B cell (primary cell): ENCODE measurements around the gene ANKRD49. TPM values are rescaled to one million over a fixed set of nuclear protein-coding genes. Genes with fewer than 3 reads are reported as not detected.

Experiments
- ATAC-seq: fragments of 200-7000 bp; cut with Tn5 transposase; one replicate; pipeline ENCODE4 v1.10.0; 2021; ENCODE audit warnings: low read depth, mild to moderate bottlenecking, moderate number of reproducible peaks, moderate library complexity
- CTCF ChIA-PET: fragments of 350-600 bp; sonication (Branson Sonifier 250); formaldehyde crosslinking; loops from one replicate; lab custom pipeline; 2021; ENCODE audit warnings: antibody characterized with exemption, inconsistent platforms; lab: Charles Lee
- POLR2A ChIA-PET: fragments of 350-600 bp; sonication (Branson Sonifier 250); formaldehyde crosslinking; loops from one replicate; lab custom pipeline; 2021; ENCODE audit warnings: antibody characterized with exemption; lab: Charles Lee
- DNase-seq: peaks from one replicate; pipeline ENCODE4 v3.0.0; 2013
- H2AFZ ChIP-seq: 2 replicates; pipeline ENCODE4 v1.6.1; 2012; ENCODE audit warnings: mild to moderate bottlenecking, low read depth, low read length; ENCODE audit not compliant: insufficient read depth, poor library complexity, severe bottlenecking
- H3K27ac ChIP-seq, 2 donors: 1 replicate in 1 of 2; 2 replicates in 1 of 2; pipeline ENCODE4 v1.5.1; 2012 to 2013; ENCODE audit warnings: low read length in 2 of 2, mild to moderate bottlenecking in 2 of 2, moderate library complexity in 1 of 2
- H3K27me3 ChIP-seq, 4 experiments: fragments of 200-600 bp in 1 of 4; sonication (generic) in 1 of 4; replicated peaks in 1 of 4; 1 replicate in 2 of 4; 2 replicates in 2 of 4; pipeline versions ENCODE4 v1.6.1 to v1.7.0; 2013 to 2016; ENCODE audit warnings: low read length in 3 of 4, mild to moderate bottlenecking in 2 of 4, mixed read lengths in 1 of 4, moderate library complexity in 1 of 4; ENCODE audit not compliant: insufficient read depth in 4 of 4, control insufficient read depth in 3 of 4; ENCODE audit errors: control extremely low read depth in 1 of 4
- H3K36me3 ChIP-seq, 2 experiments: replicated peaks in 1 of 2; 1 replicate in 1 of 2; 2 replicates in 1 of 2; pipeline versions ENCODE4 v1.6.1 to v1.7.1; 2013; ENCODE audit warnings: low read length in 1 of 2; ENCODE audit not compliant: insufficient read depth in 2 of 2, control insufficient read depth in 1 of 2; ENCODE audit errors: control extremely low read depth in 1 of 2, extremely low read depth in 1 of 2
- H3K4me1 ChIP-seq, 2 donors: fragments of 200-600 bp in 1 of 2; sonication (generic) in 1 of 2; 1 replicate in 1 of 2; 2 replicates in 1 of 2; pipeline versions ENCODE4 v1.5.1 to v1.6.1; 2013 to 2017; ENCODE audit warnings: low read length in 2 of 2; ENCODE audit not compliant: control insufficient read depth in 2 of 2, insufficient read depth in 2 of 2
- H3K4me2 ChIP-seq: replicated peaks from 2 replicates; pipeline ENCODE3; 2012; ENCODE audit warnings: mild to moderate bottlenecking, low read depth, low read length; ENCODE audit not compliant: poor library complexity, severe bottlenecking
- H3K4me3 ChIP-seq, 5 experiments: fragments of 200-600 bp in 1 of 5; sonication (generic) in 1 of 5; 1 replicate in 3 of 5; 2 replicates in 2 of 5; pipeline versions ENCODE4 v1.5.1 to v1.7.0; 2011 to 2016; ENCODE audit warnings: low read length in 4 of 5, mild to moderate bottlenecking in 4 of 5, low read depth in 2 of 5, control low read depth in 1 of 5, moderate library complexity in 1 of 5; ENCODE audit not compliant: insufficient read depth in 1 of 5; ENCODE audit errors: control extremely low read depth in 1 of 5, extremely low read depth in 1 of 5
- H3K79me2 ChIP-seq: fragments of 200-600 bp; sonication (generic); one replicate; pipeline ENCODE4 v1.6.0; 2016; ENCODE audit warnings: low read length; ENCODE audit not compliant: control insufficient read depth, insufficient read depth
- H3K9ac ChIP-seq: fragments of 200-600 bp; sonication (generic); 2 replicates; pipeline ENCODE4 v1.6.1; 2017; ENCODE audit warnings: mild to moderate bottlenecking, low read length, moderate library complexity
- H3K9me3 ChIP-seq, 3 donors: one replicate each; pipeline versions ENCODE4 v1.6.1 to v1.7.1; 2013; ENCODE audit warnings: low read length in 2 of 3; ENCODE audit not compliant: control insufficient read depth in 2 of 3, insufficient read depth in 1 of 3; ENCODE audit errors: control extremely low read depth in 1 of 3
- H4K20me1 ChIP-seq: 2 replicates; pipeline ENCODE4 v1.6.0; 2012; ENCODE audit warnings: mild to moderate bottlenecking, low read length; ENCODE audit not compliant: insufficient read depth, control insufficient read depth, poor library complexity, severe bottlenecking
- H3K27ac Mint-ChIP-seq: one replicate; pipeline ENCODE4 v1.8.0; 2021; ENCODE audit warnings: mixed read lengths
- H3K27me3 Mint-ChIP-seq: one replicate; pipeline ENCODE4 v1.8.0; 2021; ENCODE audit warnings: mixed read lengths
- H3K4me1 Mint-ChIP-seq: one replicate; pipeline ENCODE4 v1.8.0; 2021; ENCODE audit warnings: mixed read lengths
- H3K4me3 Mint-ChIP-seq: one replicate; pipeline ENCODE4 v1.8.0; 2021; ENCODE audit warnings: mixed read lengths
- H3K9me3 Mint-ChIP-seq: one replicate; pipeline ENCODE4 v1.8.0; 2022; ENCODE audit warnings: mixed read lengths; ENCODE audit not compliant: insufficient read depth
- EZH2 ChIP-seq: IDR thresholded peaks from 2 replicates; pipeline ENCODE4 v1.6.1; 2012; ENCODE audit warnings: borderline replicate concordance, low read depth, mild to moderate bottlenecking, moderate library complexity, low read length; ENCODE audit not compliant: insufficient read depth, poor library complexity, severe bottlenecking
- WGBS: methylation state at CpG from one replicate; pipeline ENCODE4 v1.1.5; 2013; ENCODE audit warnings: missing lambda C conversion rate; ENCODE audit not compliant: insufficient coverage; 5-methylcytosine and 5-hydroxymethylcytosine counted together
- intact Hi-C: fragments of 100-400 bp; cut with micrococcal nuclease; formaldehyde crosslinking; loops from one replicate; pipeline ENCODE4 v1.10.0; 2022
- polyA minus RNA-seq: library from RNA; depleted of rRNA, polyadenylated mRNA; stranded (reverse); fragments of >200 nt; gene quantifications from 2 replicates; pipeline ENCODE4 v1.2.3, GENCODE V29; 2012
- polyA plus RNA-seq: library from polyadenylated mRNA; depleted of rRNA; stranded (reverse); fragments of >200 nt; gene quantifications from 2 replicates; pipeline ENCODE4 v1.2.3, GENCODE V29; 2012
- total RNA-seq, 2 donors: library from RNA; stranded (reverse); fragments of 120-200 nt in 1 of 2; gene quantifications; 1 replicate in 1 of 2; 2 replicates in 1 of 2; pipeline versions ENCODE4 v1.2.3 to v1.2.4, GENCODE V29; 2013 to 2022
- TF ChIP-seq, protein P1 (sequence below): fragments of 200-600 bp; IDR thresholded peaks from one replicate; pipeline ENCODE4 v1.8.0; 2022; ENCODE audit warnings: antibody characterized with exemption, mild to moderate bottlenecking

Gene ANKRD49
- total RNA-seq = 51.4 and 52.0 TPM in 2 replicates
- 116 TPM for total RNA-seq (2013)
- polyA plus RNA-seq = 21.3 and 31.5 TPM in 2 replicates
- 19.0 and 23.0 TPM in 2 replicates for polyA minus RNA-seq

DNA sequence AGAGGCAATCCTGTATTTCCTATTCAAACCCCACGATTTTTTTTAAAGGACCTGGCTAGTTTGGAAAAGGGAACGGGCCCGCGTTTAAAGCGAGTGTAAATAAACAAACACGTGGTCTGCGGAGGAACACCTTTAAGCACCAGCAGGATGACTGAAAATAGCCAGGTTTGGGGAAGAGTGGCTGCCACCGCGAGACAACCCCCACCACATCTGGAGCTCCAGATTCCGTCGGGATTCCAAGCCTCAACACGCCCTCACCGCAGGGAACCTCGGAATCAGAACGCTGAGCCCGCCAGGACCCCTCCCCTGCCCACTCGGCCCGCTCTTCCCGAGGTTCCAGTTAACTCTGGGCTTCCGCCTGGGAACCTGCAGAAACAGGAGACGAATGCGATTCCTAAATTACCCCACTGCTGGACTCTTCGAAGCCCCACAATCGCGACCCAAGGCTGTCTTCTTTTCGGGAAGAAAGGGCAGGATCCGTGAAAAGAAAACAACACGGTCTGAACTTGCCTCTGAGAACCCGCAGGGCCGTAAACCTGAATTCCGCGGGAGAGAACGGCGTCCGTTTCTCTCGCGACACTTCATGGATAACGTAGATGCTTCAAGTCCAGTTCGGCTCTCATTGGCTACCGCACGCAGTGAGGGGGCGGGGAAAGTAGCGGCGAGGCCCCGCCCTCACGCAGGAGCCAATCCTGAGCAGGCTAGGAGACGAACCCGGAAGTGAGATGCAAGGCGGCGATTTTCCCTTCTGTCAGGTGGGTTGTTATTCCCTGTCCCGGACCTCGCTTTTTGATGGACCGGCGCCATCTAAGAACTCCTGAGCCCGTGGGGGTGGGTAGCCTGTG lies at the start of gene ANKRD49, which contains the start of gene MRE11:
ANKRD49 (plus strand) TSS at position 704 of the 845 bp plus-strand sequence. CDS start 2,710 bp downstream, outside the sequence.
MRE11 (minus strand) TSS at position 564 of the 845 bp plus-strand sequence. CDS start 1,043 bp downstream, outside the sequence.
- no peaks in the 10 kb centered on the region for H3K27me3 ChIP-seq
- Mint-ChIP-seq H3K9me3 (no peaks in the 10 kb centered on the region), H3K4me1 (peaks cover 32% of the 10 kb centered on the region), H3K4me3 (peak within 1 kb of the TSS; percentile 95), H3K27me3 (no peaks in the 10 kb centered on the region), H3K27ac (peak within 1 kb of the TSS; percentile 94)
- H3K79me2 ChIP-seq = peaks cover 41% of the 10 kb centered on the region
- peaks cover 13 to 26% of the 10 kb centered on the region in 2 donors for H3K4me1 ChIP-seq
- intact Hi-C loops = loop anchor here (1.0 to 5.0 kb wide), 9 partner anchors 51 to 1895 kb away; partner anchors contain the start of genes C11orf54, CCDC82, CEP295 and CWC15
- peaks cover 4 to 28% of the 10 kb centered on the region in 2 experiments for H3K36me3 ChIP-seq
- peak within 1 kb of the TSS; percentile 95 for H3K9ac ChIP-seq
- peak within 1 kb of the TSS; percentile 96 for H3K4me2 ChIP-seq
- CTCF ChIA-PET = interaction anchor here (0.6 to 1.5 kb wide), 3 partner anchors 10 to 310 kb away, joined by 3 to 10 read pairs (median 3); no protein-coding TSS in a partner anchor
- H3K9me3 ChIP-seq = no peaks in the 10 kb centered on the region
- H3K27ac ChIP-seq = peak within 1 kb of the TSS; percentile 85 to 92
- no peaks in the 10 kb centered on the region for H4K20me1 ChIP-seq
- 0% methylated on average over 49 of the region's 55 CpGs for WGBS
- H3K4me3 ChIP-seq = peak within 1 kb of the TSS; percentile 73 to 99 (median 95)
- POLR2A ChIA-PET = interaction anchor here (0.6 kb wide), 1 partner anchor 1296 kb away, joined by 3 read pairs; the partner anchor contains the start of gene FAM76B
- TF ChIP-seq, protein P1, sequence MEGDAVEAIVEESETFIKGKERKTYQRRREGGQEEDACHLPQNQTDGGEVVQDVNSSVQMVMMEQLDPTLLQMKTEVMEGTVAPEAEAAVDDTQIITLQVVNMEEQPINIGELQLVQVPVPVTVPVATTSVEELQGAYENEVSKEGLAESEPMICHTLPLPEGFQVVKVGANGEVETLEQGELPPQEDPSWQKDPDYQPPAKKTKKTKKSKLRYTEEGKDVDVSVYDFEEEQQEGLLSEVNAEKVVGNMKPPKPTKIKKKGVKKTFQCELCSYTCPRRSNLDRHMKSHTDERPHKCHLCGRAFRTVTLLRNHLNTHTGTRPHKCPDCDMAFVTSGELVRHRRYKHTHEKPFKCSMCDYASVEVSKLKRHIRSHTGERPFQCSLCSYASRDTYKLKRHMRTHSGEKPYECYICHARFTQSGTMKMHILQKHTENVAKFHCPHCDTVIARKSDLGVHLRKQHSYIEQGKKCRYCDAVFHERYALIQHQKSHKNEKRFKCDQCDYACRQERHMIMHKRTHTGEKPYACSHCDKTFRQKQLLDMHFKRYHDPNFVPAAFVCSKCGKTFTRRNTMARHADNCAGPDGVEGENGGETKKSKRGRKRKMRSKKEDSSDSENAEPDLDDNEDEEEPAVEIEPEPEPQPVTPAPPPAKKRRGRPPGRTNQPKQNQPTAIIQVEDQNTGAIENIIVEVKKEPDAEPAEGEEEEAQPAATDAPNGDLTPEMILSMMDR = no peak
- TF ChIP-seq EZH2 = no peak
- peak; percentile 98 for DNase-seq
- ATAC-seq = peak; percentile 100
- H2AFZ ChIP-seq = peak within 1 kb of the TSS; percentile 95
